Sigmoid colon (tissue), 4 donors: ENCODE data around the gene CTSA.

ENCODE experiments used
- EP300 ChIP-seq, 4 donors: sonication (generic); formaldehyde crosslinking; IDR thresholded peaks; one replicate each; pipeline ENCODE4 v1.6.1; 2017; ENCODE audit warnings: antibody characterized with exemption in 4 of 4
- POLR2A ChIP-seq, 2 donors: fragments of 450-650 bp; IDR thresholded peaks; one replicate each; pipeline ENCODE4 v1.6.1; 2016; ENCODE audit warnings: antibody characterized with exemption in 2 of 2, mild to moderate bottlenecking in 2 of 2, moderate library complexity in 2 of 2
- TF ChIP-seq, protein P1 (sequence below), 4 experiments: fragments of 450-650 bp in 3 of 4; fragments of 200-600 bp in 1 of 4; IDR thresholded peaks; one replicate each; pipeline ENCODE4 v1.5.1; 2016 to 2019; ENCODE audit warnings: antibody characterized with exemption in 4 of 4, mild to moderate bottlenecking in 3 of 4, moderate library complexity in 2 of 4

DNA sequence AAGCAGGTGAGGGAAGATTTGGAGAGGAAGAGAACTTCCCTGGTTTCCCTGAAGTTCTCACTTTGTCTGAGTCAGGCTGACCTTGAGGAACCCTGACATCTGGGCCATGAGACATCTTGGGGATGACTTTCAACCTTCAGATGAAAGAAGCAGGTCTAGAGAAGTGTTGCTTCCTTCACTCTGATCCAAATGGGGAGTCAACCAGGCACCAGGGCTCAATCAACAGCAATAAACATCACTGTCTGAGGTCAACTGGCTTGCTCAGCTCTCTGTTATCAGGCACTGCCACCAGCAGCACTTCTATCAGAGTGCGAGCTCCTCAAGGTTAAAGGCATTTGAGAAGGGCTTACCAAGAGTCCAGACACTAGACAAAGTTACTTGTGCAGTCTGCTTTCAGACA is 40.2 kb upstream of the CTSA start:
- no peak for TF ChIP-seq POLR2A (IDR thresholded peaks at IDR 0.05)
- TF ChIP-seq, protein P1, sequence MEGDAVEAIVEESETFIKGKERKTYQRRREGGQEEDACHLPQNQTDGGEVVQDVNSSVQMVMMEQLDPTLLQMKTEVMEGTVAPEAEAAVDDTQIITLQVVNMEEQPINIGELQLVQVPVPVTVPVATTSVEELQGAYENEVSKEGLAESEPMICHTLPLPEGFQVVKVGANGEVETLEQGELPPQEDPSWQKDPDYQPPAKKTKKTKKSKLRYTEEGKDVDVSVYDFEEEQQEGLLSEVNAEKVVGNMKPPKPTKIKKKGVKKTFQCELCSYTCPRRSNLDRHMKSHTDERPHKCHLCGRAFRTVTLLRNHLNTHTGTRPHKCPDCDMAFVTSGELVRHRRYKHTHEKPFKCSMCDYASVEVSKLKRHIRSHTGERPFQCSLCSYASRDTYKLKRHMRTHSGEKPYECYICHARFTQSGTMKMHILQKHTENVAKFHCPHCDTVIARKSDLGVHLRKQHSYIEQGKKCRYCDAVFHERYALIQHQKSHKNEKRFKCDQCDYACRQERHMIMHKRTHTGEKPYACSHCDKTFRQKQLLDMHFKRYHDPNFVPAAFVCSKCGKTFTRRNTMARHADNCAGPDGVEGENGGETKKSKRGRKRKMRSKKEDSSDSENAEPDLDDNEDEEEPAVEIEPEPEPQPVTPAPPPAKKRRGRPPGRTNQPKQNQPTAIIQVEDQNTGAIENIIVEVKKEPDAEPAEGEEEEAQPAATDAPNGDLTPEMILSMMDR (IDR thresholded peaks at IDR 0.05) = no peak
- TF ChIP-seq EP300 (IDR thresholded peaks at IDR 0.05) = no peak
